ENCODE results near the gene USP25.

Gene USP25

DNA sequence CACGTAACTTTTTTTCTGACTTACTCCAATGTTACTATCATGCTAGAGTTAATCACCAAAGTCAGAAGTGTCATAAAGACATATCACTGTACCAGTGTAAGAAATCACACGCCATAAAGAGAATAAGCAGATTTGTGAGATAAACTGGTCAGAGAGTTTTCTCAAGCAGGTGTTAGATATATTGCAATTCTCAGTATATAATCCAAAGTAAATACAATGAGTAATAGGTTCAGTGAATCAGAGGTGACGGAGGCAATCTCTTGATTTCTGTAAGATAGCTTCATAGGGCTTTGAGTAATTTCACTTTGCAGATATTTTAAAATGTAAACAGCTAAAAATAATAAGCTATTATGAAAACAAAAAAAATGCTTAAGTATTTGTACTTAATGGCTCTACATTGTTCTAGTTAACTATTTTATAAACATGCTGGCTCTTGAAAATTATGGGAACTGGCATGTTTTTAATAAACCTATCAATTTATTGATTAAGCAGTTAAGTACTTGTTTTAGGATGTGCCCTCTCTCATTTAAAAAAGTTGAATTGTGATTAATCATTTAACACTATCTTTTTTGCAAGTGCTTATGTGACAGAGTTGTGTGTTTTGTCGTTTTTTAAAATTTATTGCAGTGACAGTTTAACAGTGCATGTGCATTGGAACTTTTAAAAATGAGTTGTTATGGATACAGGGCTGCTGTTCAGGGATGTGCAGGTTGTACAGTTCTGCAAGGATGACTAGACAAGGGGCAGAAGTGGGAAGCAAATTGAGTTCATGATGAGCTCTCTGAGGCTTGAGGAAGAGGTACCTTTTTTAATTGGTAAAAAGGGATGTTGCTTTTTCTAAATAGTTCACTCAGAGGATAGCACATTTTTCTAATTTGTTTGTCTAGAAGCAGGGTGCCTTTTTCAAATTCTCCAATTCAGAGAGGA lies 119.1 kb downstream of the USP25 start:
- intact Hi-C loops (cut with micrococcal nuclease): no loop called here

GRCh38 chr21:15849927-15850326 lies 120.1 kb downstream of the USP25 start:
- Mint-ChIP-seq H3K4me3 (no peak overlapping the region), H3K27ac (no peak overlapping the region), H3K4me1 (ENCODE audit: low read depth) (no peaks in the 10 kb centered on the region), H3K36me3 (ENCODE audit: low read depth) (peaks cover 38% of the 10 kb centered on the region), H3K27me3 (no peaks in the 10 kb centered on the region), H3K9me3 (no peaks in the 10 kb centered on the region)
- intact Hi-C loops (cut with micrococcal nuclease): no loop called here

More for the DNA sequence above, 119.1 kb downstream of the USP25 start:
- no peaks in the 10 kb centered on the region for H3K4me1 Mint-ChIP-seq (ENCODE audit: low read depth)
- H3K27me3 Mint-ChIP-seq: no peaks in the 10 kb centered on the region
- peaks cover 28% of the 10 kb centered on the region for H3K36me3 Mint-ChIP-seq (ENCODE audit: low read depth)
- no peaks in the 10 kb centered on the region for H3K9me3 Mint-ChIP-seq
- H3K4me3 Mint-ChIP-seq: no peak overlapping the region
- H3K27ac Mint-ChIP-seq: no peak overlapping the region

GRCh38 chr21:15850645-15851044 lies 120.9 kb downstream of the USP25 start:
- Mint-ChIP-seq H3K4me3 (no peak overlapping the region), H3K9me3 (no peaks in the 10 kb centered on the region), H3K27me3 (no peaks in the 10 kb centered on the region), H3K36me3 (ENCODE audit: low read depth) (peaks cover 44% of the 10 kb centered on the region), H3K4me1 (ENCODE audit: low read depth) (no peaks in the 10 kb centered on the region), H3K27ac (no peak overlapping the region)
- intact Hi-C loops (cut with micrococcal nuclease): no loop called here

DNA sequence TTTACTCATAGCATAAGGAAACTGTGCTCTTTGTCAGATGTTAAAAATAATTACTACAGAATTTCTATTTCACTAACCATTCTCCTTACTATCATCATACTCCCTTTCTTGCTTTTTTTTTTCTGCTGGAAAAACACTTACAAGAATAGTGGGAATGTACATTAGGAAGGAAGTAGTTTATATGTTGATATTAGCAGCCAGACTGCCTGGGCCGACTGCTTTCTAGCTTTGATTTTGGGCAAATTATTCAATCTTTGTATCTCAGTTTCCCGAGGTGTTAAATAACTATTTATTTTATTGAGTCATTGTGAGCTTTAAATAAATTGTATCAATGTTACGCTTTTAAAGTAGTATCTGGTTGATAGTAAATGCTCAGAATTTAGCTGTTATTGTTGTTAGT lies 122.4 kb downstream of the USP25 start:
- Mint-ChIP-seq H3K27ac (no peak overlapping the region), H3K36me3 (ENCODE audit: low read depth) (peaks cover 48% of the 10 kb centered on the region), H3K27me3 (no peaks in the 10 kb centered on the region), H3K4me3 (no peak overlapping the region), H3K9me3 (no peaks in the 10 kb centered on the region), H3K4me1 (ENCODE audit: low read depth) (no peaks in the 10 kb centered on the region)
- intact Hi-C loops (cut with micrococcal nuclease): no loop called here

DNA sequence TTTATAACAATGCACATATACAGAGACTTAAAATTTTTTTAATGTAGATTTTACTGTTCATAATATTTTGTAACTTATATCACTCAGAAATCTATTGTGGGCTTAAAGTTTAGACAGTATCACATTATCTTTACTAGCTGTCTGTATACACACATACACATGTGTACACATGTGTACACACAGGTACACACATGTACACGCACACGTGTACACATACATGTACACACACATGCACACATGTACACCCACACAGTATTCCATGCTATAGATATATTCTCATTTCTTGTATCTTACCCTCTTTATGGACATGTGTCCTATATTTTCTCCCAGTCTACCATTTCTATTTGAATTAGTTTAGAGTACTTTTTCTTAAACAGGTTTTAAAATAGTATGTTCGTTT lies 123.3 kb downstream of the USP25 start:
- no peaks in the 10 kb centered on the region for H3K4me1 Mint-ChIP-seq (ENCODE audit: low read depth)
- H3K4me3 Mint-ChIP-seq: no peak overlapping the region
- peaks cover 46% of the 10 kb centered on the region for H3K36me3 Mint-ChIP-seq (ENCODE audit: low read depth)
- H3K27ac Mint-ChIP-seq: no peak overlapping the region
- H3K27me3 Mint-ChIP-seq: no peaks in the 10 kb centered on the region
- intact Hi-C loops (cut with micrococcal nuclease): no loop called here
- H3K9me3 Mint-ChIP-seq: no peaks in the 10 kb centered on the region

DNA sequence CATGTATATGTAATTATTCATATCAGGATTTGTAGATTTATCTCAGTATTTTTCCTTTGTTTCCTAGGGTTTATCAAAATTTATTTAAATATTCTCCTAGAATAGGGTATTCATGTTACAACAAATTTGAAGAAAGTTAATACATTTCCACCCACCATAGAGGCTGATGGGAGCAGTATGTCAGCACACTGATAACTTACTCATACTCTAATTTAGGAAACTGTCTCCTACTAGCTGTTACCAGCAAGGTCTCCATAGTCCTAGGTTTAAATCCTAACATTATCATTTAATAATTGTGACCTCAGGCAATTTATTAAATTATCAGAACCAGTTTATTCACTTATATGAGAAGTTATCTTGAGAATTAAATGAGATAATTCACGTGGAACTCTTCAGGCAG lies 127.0 kb downstream of the USP25 start:
- H3K4me3 Mint-ChIP-seq: no peak overlapping the region
- no peaks in the 10 kb centered on the region for H3K27me3 Mint-ChIP-seq
- H3K9me3 Mint-ChIP-seq: no peaks in the 10 kb centered on the region
- intact Hi-C loops (cut with micrococcal nuclease): no loop called here
- H3K36me3 Mint-ChIP-seq (ENCODE audit: low read depth): peaks cover 36% of the 10 kb centered on the region
- H3K27ac Mint-ChIP-seq: no peak overlapping the region
- no peaks in the 10 kb centered on the region for H3K4me1 Mint-ChIP-seq (ENCODE audit: low read depth)

- Mint-ChIP-seq H3K27ac (no peak overlapping the region), H3K36me3 (ENCODE audit: low read depth) (peaks cover 35% of the 10 kb centered on the region), H3K27me3 (no peaks in the 10 kb centered on the region), H3K4me3 (no peak overlapping the region), H3K4me1 (ENCODE audit: low read depth) (no peaks in the 10 kb centered on the region), H3K9me3 (no peaks in the 10 kb centered on the region)
- intact Hi-C loops (cut with micrococcal nuclease): no loop called here
Observed at GRCh38 chr21:15857740-15858139, 128.0 kb downstream of the USP25 start.

GRCh38 chr21:15860541-15860940 lies 130.8 kb downstream of the USP25 start:
- no peaks in the 10 kb centered on the region for H3K4me1 Mint-ChIP-seq (ENCODE audit: low read depth)
- H3K27ac Mint-ChIP-seq: no peak overlapping the region
- no peaks in the 10 kb centered on the region for H3K9me3 Mint-ChIP-seq
- peaks cover 25% of the 10 kb centered on the region for H3K36me3 Mint-ChIP-seq (ENCODE audit: low read depth)
- intact Hi-C loops (cut with micrococcal nuclease): no loop called here
- H3K27me3 Mint-ChIP-seq: no peaks in the 10 kb centered on the region
- H3K4me3 Mint-ChIP-seq: no peak overlapping the region

DNA sequence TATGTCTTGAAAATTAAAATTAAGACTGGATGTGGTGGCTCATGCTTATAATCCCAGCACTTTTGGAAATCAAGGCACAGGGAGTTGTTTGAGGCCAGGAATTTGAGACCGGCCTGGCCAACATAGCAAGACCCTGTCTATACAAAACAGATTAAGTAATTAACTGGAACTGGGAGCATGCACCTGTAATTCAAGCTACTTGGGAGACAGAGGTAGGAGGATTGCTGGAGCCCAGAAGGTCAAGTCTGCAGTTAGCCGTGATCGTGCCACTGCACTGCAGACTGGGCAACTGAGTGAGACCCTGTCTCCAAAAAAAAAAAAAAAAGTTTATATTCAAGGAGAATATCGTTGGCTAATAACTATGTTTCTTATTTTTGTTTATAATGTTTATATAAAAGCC lies 139.2 kb downstream of the USP25 start:
- Mint-ChIP-seq H3K4me1 (ENCODE audit: low read depth) (no peaks in the 10 kb centered on the region), H3K36me3 (ENCODE audit: low read depth) (peaks cover 54% of the 10 kb centered on the region), H3K27ac (no peak overlapping the region), H3K4me3 (no peak overlapping the region), H3K9me3 (no peaks in the 10 kb centered on the region), H3K27me3 (no peaks in the 10 kb centered on the region)
- intact Hi-C loops (cut with micrococcal nuclease): no loop called here

DNA sequence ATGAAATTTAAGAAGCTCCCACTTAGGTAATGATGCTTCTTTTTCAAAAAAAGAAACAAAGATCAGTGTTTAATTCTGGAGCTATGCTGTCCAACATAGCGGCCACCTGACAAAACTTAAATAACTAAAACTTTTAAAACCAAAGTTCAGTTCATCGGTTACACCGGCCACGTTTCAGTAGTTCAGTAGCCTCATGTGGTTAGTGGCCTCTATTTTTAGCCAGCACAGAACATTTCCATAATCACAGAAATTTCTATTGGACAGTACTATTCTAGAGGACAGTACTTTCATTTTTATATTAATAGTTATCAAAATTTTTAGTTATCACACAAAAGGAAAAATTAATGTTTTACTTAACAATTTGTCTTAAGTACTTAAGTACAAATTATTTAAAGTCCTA lies 141.0 kb downstream of the USP25 start:
- H3K36me3 Mint-ChIP-seq (ENCODE audit: low read depth): peaks cover 61% of the 10 kb centered on the region
- no peaks in the 10 kb centered on the region for H3K27me3 Mint-ChIP-seq
- no peak overlapping the region for H3K27ac Mint-ChIP-seq
- H3K4me3 Mint-ChIP-seq: no peak overlapping the region
- H3K4me1 Mint-ChIP-seq (ENCODE audit: low read depth): no peaks in the 10 kb centered on the region
- intact Hi-C loops (cut with micrococcal nuclease): no loop called here
- peaks cover 6% of the 10 kb centered on the region for H3K9me3 Mint-ChIP-seq

- peaks cover 65% of the 10 kb centered on the region for H3K36me3 Mint-ChIP-seq (ENCODE audit: low read depth)
- intact Hi-C loops (cut with micrococcal nuclease): no loop called here
- H3K9me3 Mint-ChIP-seq: peaks cover 8% of the 10 kb centered on the region
- H3K4me3 Mint-ChIP-seq: no peak overlapping the region
- no peaks in the 10 kb centered on the region for H3K4me1 Mint-ChIP-seq (ENCODE audit: low read depth)
- no peaks in the 10 kb centered on the region for H3K27me3 Mint-ChIP-seq
- no peak overlapping the region for H3K27ac Mint-ChIP-seq
Observed at GRCh38 chr21:15872236-15872635, 142.5 kb downstream of the USP25 start.

- intact Hi-C loops (cut with micrococcal nuclease): no loop called here
- Mint-ChIP-seq H3K27me3 (no peaks in the 10 kb centered on the region), H3K4me1 (ENCODE audit: low read depth) (no peaks in the 10 kb centered on the region), H3K9me3 (peaks cover 8% of the 10 kb centered on the region), H3K27ac (no peak overlapping the region), H3K4me3 (no peak overlapping the region), H3K36me3 (ENCODE audit: low read depth) (peaks cover 66% of the 10 kb centered on the region)
Observed at GRCh38 chr21:15874615-15875014, 144.8 kb downstream of the USP25 start.

DNA sequence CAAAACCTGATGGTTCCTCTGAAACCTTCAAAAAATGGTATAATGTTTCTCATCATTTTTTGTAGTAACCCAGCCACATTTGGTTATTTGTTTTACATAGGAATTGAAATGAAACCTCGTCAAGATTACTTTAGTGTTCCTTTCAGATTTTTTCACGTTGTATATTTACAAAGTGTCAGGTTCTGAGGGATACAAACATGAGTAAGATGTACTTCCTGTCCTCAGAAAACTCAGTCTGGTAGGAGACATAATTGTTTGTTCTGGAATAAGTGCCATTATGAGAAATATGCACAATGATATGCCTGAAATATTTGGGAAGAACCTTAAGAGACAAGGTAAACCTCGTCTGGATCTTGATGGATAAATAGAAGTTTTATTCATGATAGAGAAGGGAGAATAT lies 145.5 kb downstream of the USP25 start:
- H3K27me3 Mint-ChIP-seq: no peaks in the 10 kb centered on the region
- peaks cover 66% of the 10 kb centered on the region for H3K36me3 Mint-ChIP-seq (ENCODE audit: low read depth)
- H3K4me1 Mint-ChIP-seq (ENCODE audit: low read depth): no peaks in the 10 kb centered on the region
- H3K27ac Mint-ChIP-seq: no peak overlapping the region
- H3K9me3 Mint-ChIP-seq: peaks cover 9% of the 10 kb centered on the region
- intact Hi-C loops (cut with micrococcal nuclease): no loop called here
- no peak overlapping the region for H3K4me3 Mint-ChIP-seq

DNA sequence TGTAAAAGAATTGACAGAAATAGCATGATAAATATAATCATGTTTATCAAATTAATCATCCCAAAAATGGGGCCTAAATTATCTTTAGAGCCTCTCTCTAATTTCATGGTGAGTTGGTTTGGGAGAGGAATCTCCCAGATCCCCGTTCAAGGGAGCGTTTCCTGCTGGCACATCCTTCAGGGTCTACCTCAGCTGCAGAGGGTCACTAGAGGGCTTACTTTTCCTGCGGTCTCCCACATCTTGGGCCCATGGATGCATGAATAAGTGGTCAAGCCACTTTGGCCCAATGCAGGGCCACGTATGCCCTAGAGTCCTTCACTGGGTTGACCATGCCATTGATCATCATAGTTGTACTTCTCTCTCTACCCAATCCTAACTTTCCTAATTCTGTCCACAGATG lies 164.1 kb downstream of the USP25 start:
- Mint-ChIP-seq H3K36me3 (ENCODE audit: low read depth) (no peaks in the 10 kb centered on the region), H3K9me3 (peaks cover under 1% of the 10 kb centered on the region), H3K4me3 (no peak overlapping the region), H3K27ac (no peak overlapping the region), H3K27me3 (no peaks in the 10 kb centered on the region), H3K4me1 (ENCODE audit: low read depth) (no peaks in the 10 kb centered on the region)
- intact Hi-C loops (cut with micrococcal nuclease): no loop called here

DNA sequence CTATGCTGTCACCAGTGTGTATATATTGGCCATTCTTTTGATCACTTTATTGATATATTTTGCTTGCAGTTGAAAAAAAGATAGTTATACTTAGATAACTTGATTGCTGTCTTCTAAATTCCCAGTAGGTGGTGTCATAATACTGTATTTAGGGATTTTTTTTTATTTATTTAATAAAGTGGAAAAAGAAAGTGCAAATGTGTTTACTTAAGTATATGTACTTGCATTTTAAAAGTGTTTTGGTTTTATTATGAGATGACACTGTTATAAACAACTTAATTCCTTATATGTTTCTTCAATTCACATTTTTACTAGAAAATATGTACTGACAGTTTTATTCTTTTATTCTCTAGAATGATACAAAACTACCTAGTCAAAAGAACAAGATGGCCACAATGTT lies 164.8 kb downstream of the USP25 start:
- Mint-ChIP-seq H3K27ac (no peak overlapping the region), H3K9me3 (peaks cover 8% of the 10 kb centered on the region), H3K4me3 (no peak overlapping the region), H3K36me3 (ENCODE audit: low read depth) (no peaks in the 10 kb centered on the region), H3K4me1 (ENCODE audit: low read depth) (no peaks in the 10 kb centered on the region), H3K27me3 (no peaks in the 10 kb centered on the region)
- intact Hi-C loops (cut with micrococcal nuclease): no loop called here

Data from dendritic cell treated with granulocyte-macrophage colony-stimulating factor and Interleukin-4, amounts not matched to agents 40 ng/mL and 50 ng/mL, for 4 days (primary cell).